Trophoblast cell (in vitro differentiated cells and primary cell): ENCODE measurements around the gene DISP2.

ENCODE experiments used
- DNase-seq, 2 donors: peaks; one replicate each; pipeline ENCODE4 v3.0.0-alpha.2; 2016
- H2AFZ ChIP-seq: 2 replicates; pipeline ENCODE4 v1.6.1; 2013; ENCODE audit warnings: low read length, moderate library complexity, mild to moderate bottlenecking; ENCODE audit not compliant: insufficient read depth, poor library complexity
- H2AK5ac ChIP-seq: 2 replicates; pipeline ENCODE4 v1.6.1; 2013; ENCODE audit warnings: mild to moderate bottlenecking, low read length
- H2BK120ac ChIP-seq: 2 replicates; pipeline ENCODE4 v1.6.1; 2013; ENCODE audit warnings: low read length, mild to moderate bottlenecking, moderate library complexity; ENCODE audit not compliant: insufficient read depth, poor library complexity
- H2BK12ac ChIP-seq: 2 replicates; pipeline ENCODE4 v1.6.1; 2013; ENCODE audit warnings: mild to moderate bottlenecking, low read length, moderate library complexity
- H2BK5ac ChIP-seq: 2 replicates; pipeline ENCODE4 v1.6.1; 2013; ENCODE audit warnings: low read length, low read depth, moderate library complexity, mild to moderate bottlenecking; ENCODE audit not compliant: poor library complexity
- H3K14ac ChIP-seq: 2 replicates; pipeline ENCODE4 v1.6.1; 2013; ENCODE audit warnings: mild to moderate bottlenecking, low read length
- H3K18ac ChIP-seq: 2 replicates; pipeline ENCODE4 v1.6.1; 2013; ENCODE audit warnings: mild to moderate bottlenecking, low read length
- H3K23ac ChIP-seq: 2 replicates; pipeline ENCODE4 v1.6.1; 2013; ENCODE audit warnings: low read length
- H3K27ac ChIP-seq: 2 replicates; pipeline ENCODE4 v1.5.1; 2013; ENCODE audit warnings: low read depth, mild to moderate bottlenecking, inconsistent platforms, low read length, moderate library complexity
- H3K27me3 ChIP-seq: 2 replicates; pipeline ENCODE4 v1.6.1; 2013; ENCODE audit warnings: inconsistent platforms, mild to moderate bottlenecking, low read length, moderate library complexity; ENCODE audit not compliant: insufficient read depth
- H3K36me3 ChIP-seq, 2 experiments: 1 replicate in 1 of 2; 2 replicates in 1 of 2; pipeline ENCODE4 v1.6.1; 2013; ENCODE audit warnings: low read length in 2 of 2, mild to moderate bottlenecking in 2 of 2, moderate library complexity in 1 of 2; ENCODE audit not compliant: insufficient read depth in 2 of 2, control insufficient read depth in 1 of 2
- H3K4ac ChIP-seq: 2 replicates; pipeline ENCODE4 v1.6.1; 2013; ENCODE audit warnings: low read depth, mild to moderate bottlenecking, low read length, moderate library complexity
- H3K4me1 ChIP-seq, 2 experiments: 1 replicate in 1 of 2; 2 replicates in 1 of 2; pipeline ENCODE4 v1.6.1; 2013; ENCODE audit warnings: low read length in 2 of 2, mild to moderate bottlenecking in 2 of 2, moderate library complexity in 1 of 2; ENCODE audit not compliant: insufficient read depth in 2 of 2, control insufficient read depth in 1 of 2
- H3K4me2 ChIP-seq: 2 replicates; pipeline ENCODE4 v1.6.1; 2013; ENCODE audit warnings: inconsistent platforms, mild to moderate bottlenecking, low read length, moderate library complexity
- H3K4me3 ChIP-seq: 2 replicates; pipeline ENCODE4 v1.5.1; 2013; ENCODE audit warnings: mild to moderate bottlenecking, low read depth, low read length, inconsistent platforms
- H3K79me1 ChIP-seq: one replicate; pipeline ENCODE4 v1.6.1; 2013; ENCODE audit warnings: low read length
- H3K79me2 ChIP-seq: 2 replicates; pipeline ENCODE4 v1.6.1; 2013; ENCODE audit warnings: low read length, mild to moderate bottlenecking; ENCODE audit not compliant: control insufficient read depth, insufficient read depth, poor library complexity
- H3K9ac ChIP-seq: 2 replicates; pipeline ENCODE4 v1.6.1; 2013; ENCODE audit warnings: mild to moderate bottlenecking, low read length
- H3K9me3 ChIP-seq: 2 replicates; pipeline ENCODE4 v1.6.1; 2013; ENCODE audit warnings: low read depth, mild to moderate bottlenecking, control low read depth, inconsistent platforms, low read length; ENCODE audit not compliant: insufficient read depth
- H4K12ac ChIP-seq: 2 replicates; pipeline ENCODE4 v1.6.1; 2013; ENCODE audit warnings: low read depth, mild to moderate bottlenecking, low read length, moderate library complexity
- H4K8ac ChIP-seq: 2 replicates; pipeline ENCODE4 v1.6.1; 2013; ENCODE audit warnings: low read depth, mild to moderate bottlenecking, low read length, moderate library complexity
- H4K91ac ChIP-seq: one replicate; pipeline ENCODE4 v1.6.1; 2013; ENCODE audit warnings: low read depth, mild to moderate bottlenecking, low read length, moderate library complexity
- WGBS: extraction: QIAGEN DNeasy Blood & Tissue Kit; methylation state at CpG from one replicate; pipeline ENCODE4 v1.1.7; 2013; ENCODE audit warnings: missing lambda C conversion rate; ENCODE audit not compliant: insufficient read length, insufficient coverage; ENCODE audit errors: extremely low coverage; 5-methylcytosine and 5-hydroxymethylcytosine counted together

DISP2 gene

DNA sequence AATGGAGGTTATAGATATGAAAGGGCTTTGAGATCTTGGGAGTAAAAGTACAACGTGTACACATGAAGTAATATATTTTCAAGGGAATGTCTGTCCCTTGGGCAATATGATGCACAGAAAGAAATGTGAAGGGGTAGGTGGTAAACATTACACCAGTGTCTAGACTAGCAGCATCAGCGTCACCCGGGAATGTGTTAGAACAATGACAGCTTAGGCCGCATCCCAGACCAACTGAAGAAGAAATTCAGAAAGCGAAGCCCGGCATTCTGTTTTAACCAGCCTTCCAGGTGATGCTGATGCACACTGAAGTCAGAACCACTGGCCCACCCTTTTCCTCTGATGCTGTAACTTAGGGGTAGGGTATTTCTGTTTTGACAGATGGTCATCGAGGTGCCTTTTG is 28.2 kb upstream of the DISP2 start:
- H3K18ac ChIP-seq = no peak overlapping the region
- no peak overlapping the region for H3K14ac ChIP-seq
- H2BK120ac ChIP-seq = peak overlapping the region; percentile 69
- H2BK5ac ChIP-seq = no peak overlapping the region
- H4K12ac ChIP-seq = no peak overlapping the region
- H4K91ac ChIP-seq = peak overlapping the region; percentile 80
- no peak overlapping the region for H2BK12ac ChIP-seq
- peaks cover 0 to 8% of the 10 kb centered on the region in 2 experiments for H3K36me3 ChIP-seq
- no peaks in the 10 kb centered on the region for H3K9me3 ChIP-seq
- WGBS = no CpG with 5 or more reads among the region's 7 CpGs
- no peak overlapping the region for H3K4ac ChIP-seq
- H3K4me2 ChIP-seq = no peak overlapping the region
- H3K27me3 ChIP-seq = no peaks in the 10 kb centered on the region
- H3K4me3 ChIP-seq = no peak overlapping the region
- no peak overlapping the region for H4K8ac ChIP-seq
- peak overlapping the region; percentile 71 for H3K27ac ChIP-seq
- no peak overlapping the region for H2AFZ ChIP-seq
- H2AK5ac ChIP-seq = no peak overlapping the region
- H3K23ac ChIP-seq = no peak overlapping the region
- no peak overlapping the region for H3K9ac ChIP-seq
- H3K4me1 ChIP-seq = peaks cover 47 to 68% of the 10 kb centered on the region in 2 experiments
- DNase-seq = no peak
- H3K79me1 ChIP-seq = peaks cover 47% of the 10 kb centered on the region
- peaks cover 3% of the 10 kb centered on the region for H3K79me2 ChIP-seq

DNA sequence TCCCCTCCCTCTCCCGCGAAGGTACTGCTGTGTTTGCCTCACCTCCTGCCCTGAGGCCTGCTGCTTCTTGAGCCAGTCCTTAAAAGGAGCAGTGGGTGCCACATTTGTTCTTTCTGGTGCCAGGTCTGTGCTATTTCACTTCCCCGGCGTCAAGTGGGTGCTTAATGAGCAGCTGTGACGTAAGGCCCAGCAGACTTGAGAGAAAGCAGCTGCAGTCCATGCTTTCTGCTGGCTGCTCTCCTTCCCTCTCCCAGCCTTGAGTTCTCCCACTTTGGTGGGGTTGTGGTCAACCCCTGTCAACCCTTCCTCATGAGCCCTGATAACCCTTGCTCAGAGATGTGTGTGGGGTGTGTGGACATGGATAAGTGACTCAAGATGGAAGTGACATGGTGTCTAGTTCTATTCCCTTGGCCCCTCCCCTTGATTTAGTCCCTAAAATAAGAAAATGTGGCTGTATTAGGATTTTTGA is 27.6 kb upstream of the DISP2 start:
- no CpG with 5 or more reads among the region's 5 CpGs for WGBS
- peak overlapping the region; percentile 59 for H3K18ac ChIP-seq

DNA sequence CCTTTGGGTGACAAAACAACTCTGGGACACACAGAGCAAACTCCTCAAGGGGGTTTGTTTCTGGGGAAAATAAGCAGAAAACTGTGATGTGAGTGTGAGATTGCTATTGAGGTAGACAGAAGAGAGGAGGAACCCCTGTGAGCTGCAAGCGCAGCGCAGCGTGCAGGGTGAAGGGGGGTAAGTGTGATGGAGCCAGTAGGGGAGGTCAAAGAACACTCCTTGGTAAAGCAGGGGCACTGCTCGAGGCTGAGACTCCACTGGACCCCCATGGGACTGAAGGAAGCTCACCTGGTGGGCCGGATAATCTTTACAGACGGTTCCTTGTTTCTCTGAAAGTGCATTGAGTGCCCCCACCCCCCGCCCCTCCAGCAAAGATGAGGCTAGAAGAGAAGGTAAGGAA is 27.0 kb upstream of the DISP2 start:
- peaks cover 3% of the 10 kb centered on the region for H3K79me2 ChIP-seq
- peaks cover 0 to 8% of the 10 kb centered on the region in 2 experiments for H3K36me3 ChIP-seq
- peak overlapping the region; percentile 71 for H3K27ac ChIP-seq
- H3K79me1 ChIP-seq = peaks cover 52% of the 10 kb centered on the region
- H2BK5ac ChIP-seq = peak overlapping the region; percentile 67
- peak overlapping the region; percentile 29 for H2BK12ac ChIP-seq
- no peak overlapping the region for H3K23ac ChIP-seq
- peaks cover 55 to 72% of the 10 kb centered on the region in 2 experiments for H3K4me1 ChIP-seq
- H3K14ac ChIP-seq = peak overlapping the region; percentile 56
- no peak overlapping the region for H3K4me2 ChIP-seq
- no peak overlapping the region for H2AFZ ChIP-seq
- no peak for DNase-seq
- peak overlapping the region; percentile 79 for H2BK120ac ChIP-seq
- peak overlapping the region; percentile 55 for H2AK5ac ChIP-seq
- peak overlapping the region; percentile 25 for H3K4ac ChIP-seq
- H3K4me3 ChIP-seq = no peak overlapping the region
- H3K9me3 ChIP-seq = no peaks in the 10 kb centered on the region
- H4K91ac ChIP-seq = peak overlapping the region; percentile 53
- H3K9ac ChIP-seq = no peak overlapping the region
- peak overlapping the region; percentile 59 for H3K18ac ChIP-seq
- no peaks in the 10 kb centered on the region for H3K27me3 ChIP-seq
- H4K12ac ChIP-seq = no peak overlapping the region
- WGBS = no CpG with 5 or more reads among the region's 7 CpGs
- H4K8ac ChIP-seq = peak overlapping the region; percentile 34

More for the DNA sequence above, 27.6 kb upstream of the DISP2 start:
- Histone ChIP-seq H3K23ac (no peak overlapping the region), H3K4me2 (no peak overlapping the region), H2AFZ (no peak overlapping the region), H2AK5ac (no peak overlapping the region), H3K9me3 (no peaks in the 10 kb centered on the region), H2BK120ac (peak overlapping the region; percentile 79), H3K9ac (no peak overlapping the region), H3K79me1 (peaks cover 46% of the 10 kb centered on the region), H3K36me3 (peaks cover 0 to 8% of the 10 kb centered on the region in 2 experiments), H4K91ac (peak overlapping the region; percentile 53), H3K4me3 (no peak overlapping the region), H4K8ac (no peak overlapping the region), H3K27ac (peak overlapping the region; percentile 71), H3K4me1 (peaks cover 50 to 69% of the 10 kb centered on the region in 2 experiments), H3K4ac (no peak overlapping the region), H3K14ac (peak overlapping the region; percentile 56), H2BK12ac (peak overlapping the region; percentile 29), H3K79me2 (peaks cover 3% of the 10 kb centered on the region), H2BK5ac (peak overlapping the region; percentile 67), H4K12ac (no peak overlapping the region), H3K27me3 (no peaks in the 10 kb centered on the region)
- DNase-seq = no peak

DNA sequence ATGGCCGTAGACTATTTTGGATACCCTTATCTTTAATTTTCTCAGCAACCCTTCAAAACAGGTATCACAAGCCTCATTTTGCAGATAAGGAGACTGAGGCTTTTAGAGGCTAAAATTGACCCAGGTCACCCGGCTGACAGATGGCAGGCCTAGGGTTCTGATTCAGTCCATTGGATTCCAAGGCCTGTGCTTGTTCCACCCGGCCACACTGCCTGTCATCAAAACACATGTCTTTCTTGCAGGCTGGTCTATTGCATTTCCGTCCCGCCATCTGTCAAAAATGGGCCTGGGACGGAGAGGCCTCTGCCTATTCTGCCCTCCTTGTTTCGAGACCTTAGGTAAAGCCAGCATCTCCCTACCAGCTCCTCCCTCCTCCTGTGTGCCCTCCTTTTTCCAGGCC is 26.4 kb upstream of the DISP2 start:
- Histone ChIP-seq H3K36me3 (peaks cover 0 to 8% of the 10 kb centered on the region in 2 experiments), H3K14ac (no peak overlapping the region), H3K27me3 (no peaks in the 10 kb centered on the region), H2AK5ac (peak overlapping the region; percentile 3), H3K4me1 (peaks cover 59 to 71% of the 10 kb centered on the region in 2 experiments), H3K4ac (no peak overlapping the region), H2BK120ac (no peak overlapping the region), H3K4me2 (no peak overlapping the region), H4K12ac (no peak overlapping the region), H3K79me2 (peaks cover 3% of the 10 kb centered on the region), H3K4me3 (no peak overlapping the region), H3K27ac (no peak overlapping the region), H3K23ac (no peak overlapping the region), H3K9me3 (no peaks in the 10 kb centered on the region), H3K9ac (no peak overlapping the region), H3K18ac (no peak overlapping the region), H2BK5ac (no peak overlapping the region), H2BK12ac (no peak overlapping the region), H4K91ac (no peak overlapping the region), H2AFZ (no peak overlapping the region), H4K8ac (no peak overlapping the region), H3K79me1 (peaks cover 53% of the 10 kb centered on the region)
- peak; percentile 56 to 59 for DNase-seq
- WGBS = no CpG with 5 or more reads among the region's 7 CpGs
